CD4-positive, alpha-beta T cell (primary cell): ENCODE results near the gene MPRIP. TPM values are rescaled to one million over a fixed set of nuclear protein-coding genes. Genes with fewer than 3 reads are reported as not detected.

ENCODE experiments used
- ATAC-seq: fragments of 200-7000 bp; cut with Tn5 transposase; one replicate; pipeline ENCODE4 v1.10.0; 2022; ENCODE audit warnings: mild to moderate bottlenecking; ENCODE audit not compliant: poor library complexity
- CTCF ChIA-PET: fragments of 350-600 bp; sonication (Branson Sonifier 250); formaldehyde crosslinking; loops from one replicate; lab custom pipeline; 2021; ENCODE audit warnings: antibody characterized with exemption, inconsistent platforms; lab: Charles Lee
- POLR2A ChIA-PET: fragments of 350-600 bp; sonication (Branson Sonifier 250); formaldehyde crosslinking; loops from one replicate; lab custom pipeline; 2021; ENCODE audit warnings: antibody characterized with exemption, inconsistent platforms; lab: Charles Lee
- DNase-seq, 14 experiments: peaks; one replicate each; pipeline ENCODE4 v3.0.0-alpha.2; 2013 to 2020; ENCODE audit warnings: mixed read lengths in 2 of 14
- H3K27ac ChIP-seq, 2 donors: one replicate each; pipeline versions ENCODE4 v1.5.1 to v1.7.0; 2013; ENCODE audit warnings: low read length in 2 of 2, low read depth in 1 of 2, mild to moderate bottlenecking in 1 of 2
- H3K27me3 ChIP-seq, 2 experiments: 1 replicate in 1 of 2; 2 replicates in 1 of 2; pipeline versions ENCODE4 v1.6.1 to v1.7.0; 2013; ENCODE audit warnings: low read length in 2 of 2, control low read depth in 1 of 2, mild to moderate bottlenecking in 1 of 2, moderate library complexity in 1 of 2; ENCODE audit not compliant: insufficient read depth in 2 of 2, control insufficient read depth in 1 of 2
- H3K36me3 ChIP-seq: one replicate; pipeline ENCODE4 v1.6.1; 2013; ENCODE audit warnings: low read length, control low read depth; ENCODE audit not compliant: insufficient read depth
- H3K4me1 ChIP-seq: one replicate; pipeline ENCODE4 v1.6.1; 2013; ENCODE audit warnings: low read length, control low read depth; ENCODE audit not compliant: insufficient read depth
- H3K4me3 ChIP-seq: one replicate; pipeline ENCODE4 v1.5.1; 2013; ENCODE audit warnings: mild to moderate bottlenecking, low read length, moderate library complexity
- H3K9me3 ChIP-seq, 2 experiments: 1 replicate in 1 of 2; 2 replicates in 1 of 2; pipeline versions ENCODE4 v1.6.1 to v1.7.0; 2013; ENCODE audit warnings: low read length in 2 of 2, mild to moderate bottlenecking in 2 of 2, control low read depth in 1 of 2, moderate library complexity in 1 of 2; ENCODE audit not compliant: control insufficient read depth in 1 of 2, insufficient read depth in 1 of 2
- H3K27ac Mint-ChIP-seq: one replicate; pipeline ENCODE4 v1.8.0; 2020; ENCODE audit warnings: mixed read lengths
- H3K27me3 Mint-ChIP-seq: one replicate; pipeline ENCODE4 v1.8.0; 2021; ENCODE audit warnings: mixed read lengths
- H3K36me3 Mint-ChIP-seq: one replicate; pipeline ENCODE4 v1.8.0; 2021; ENCODE audit warnings: low read depth, mixed read lengths
- H3K4me1 Mint-ChIP-seq: one replicate; pipeline ENCODE4 v1.8.0; 2021; ENCODE audit warnings: low read depth, mixed read lengths
- H3K4me3 Mint-ChIP-seq: one replicate; pipeline ENCODE4 v1.8.0; 2020; ENCODE audit warnings: mild to moderate bottlenecking, mixed read lengths
- H3K9me3 Mint-ChIP-seq: one replicate; pipeline ENCODE4 v1.8.0; 2020; ENCODE audit warnings: mixed read lengths
- CTCF ChIP-seq: fragments of 200-600 bp; IDR thresholded peaks from one replicate; pipeline ENCODE4 v1.8.0; 2022; ENCODE audit warnings: antibody characterized with exemption, mild to moderate bottlenecking
- intact Hi-C, 2 experiments: fragments of 100-400 bp; cut with DNase I in 1 of 2; cut with micrococcal nuclease in 1 of 2; formaldehyde crosslinking; loops; one replicate each; pipeline versions ENCODE4 v1.15.1 to v1.9.0; 2023 to 2025; cut with DNase I, micrococcal nuclease
- total RNA-seq, 174 experiments: library from RNA in 2 of 174; stranded (reverse) in 2 of 174; gene quantifications; one replicate each; pipeline ENCODE4 v1.2.3 and lab custom pipeline; 2021 to 2026

The MPRIP gene
- total RNA-seq, 2 experiments from 2014 or later: 176 to 188 TPM

GRCh38 chr17:17043461-17044271 is 1.4 kb downstream of the MPRIP start:
- intact Hi-C loops: loop anchor here in 1 of 2 experiments (2.0 to 5.0 kb wide), 4 partner anchors 193 to 995 kb away; partner anchors contain the start of genes ATPAF2, COPS3, FLCN and GID4
- Mint-ChIP-seq H3K4me1 (peaks cover 63% of the 10 kb centered on the region), H3K9me3 (no peaks in the 10 kb centered on the region), H3K4me3 (peak overlapping the region; percentile 99), H3K36me3 (peaks cover 5% of the 10 kb centered on the region), H3K27ac (peak overlapping the region; percentile 93), H3K27me3 (no peaks in the 10 kb centered on the region)
- Histone ChIP-seq H3K9me3 (no peaks in the 10 kb centered on the region), H3K4me3 (peak overlapping the region; percentile 84), H3K4me1 (peaks cover 54% of the 10 kb centered on the region), H3K27ac (no peak overlapping the region), H3K36me3 (no peaks in the 10 kb centered on the region), H3K27me3 (no peaks in the 10 kb centered on the region)
- TF ChIP-seq CTCF: no peak
- ATAC-seq (no peak), DNase-seq (peak in 1 of 14 experiments; percentile 24)
- ChIA-PET POLR2A (interaction anchor here (0.7 to 0.8 kb wide), 2 partner anchors 76 to 139 kb away, joined by 3 read pairs; no protein-coding TSS in a partner anchor), CTCF (interaction anchor here (0.8 kb wide), 1 partner anchor 8 kb away, joined by 3 read pairs; no protein-coding TSS in a partner anchor)

GRCh38 chr17:17044846-17045561 is 2.7 kb downstream of the MPRIP start:
- Mint-ChIP-seq H3K4me3 (peak overlapping the region; percentile 99), H3K4me1 (peaks cover 72% of the 10 kb centered on the region), H3K27ac (peak overlapping the region; percentile 93), H3K27me3 (no peaks in the 10 kb centered on the region), H3K9me3 (no peaks in the 10 kb centered on the region), H3K36me3 (peaks cover 5% of the 10 kb centered on the region)
- H3K36me3 ChIP-seq: no peaks in the 10 kb centered on the region
- H3K9me3 ChIP-seq: no peaks in the 10 kb centered on the region
- H3K4me3 ChIP-seq: peak overlapping the region; percentile 84
- CTCF ChIA-PET: no interaction called here
- H3K27me3 ChIP-seq: no peaks in the 10 kb centered on the region
- no peak overlapping the region for H3K27ac ChIP-seq
- POLR2A ChIA-PET: no interaction called here
- ATAC-seq (no peak), DNase-seq (peak in 4 of 14 experiments; percentile 32 to 47 (median 46))
- peaks cover 54% of the 10 kb centered on the region for H3K4me1 ChIP-seq
- intact Hi-C loops: loop anchor here in 1 of 2 experiments (5.0 kb wide), 2 partner anchors 237 to 547 kb away; partner anchors contain the start of genes COPS3 and PEMT
- TF ChIP-seq CTCF: no peak

GRCh38 chr17:17048106-17048505 is 5.8 kb downstream of the MPRIP start:
- H3K4me1 Mint-ChIP-seq: peaks cover 90% of the 10 kb centered on the region
- peak in 1 of 14 experiments; percentile 4 for DNase-seq
- no peaks in the 10 kb centered on the region for H3K27me3 Mint-ChIP-seq
- H3K4me3 Mint-ChIP-seq: peak overlapping the region; percentile 38
- peaks cover 8% of the 10 kb centered on the region for H3K36me3 Mint-ChIP-seq
- H3K27me3 ChIP-seq: no peaks in the 10 kb centered on the region
- no peaks in the 10 kb centered on the region for H3K9me3 Mint-ChIP-seq
- ChIA-PET CTCF (no interaction called here), POLR2A (no interaction called here)
- no peaks in the 10 kb centered on the region for H3K9me3 ChIP-seq
- H3K27ac Mint-ChIP-seq: peak overlapping the region; percentile 18
- intact Hi-C loops: no loop called here
- no peak overlapping the region for H3K27ac ChIP-seq
- no peaks in the 10 kb centered on the region for H3K36me3 ChIP-seq
- peaks cover 68% of the 10 kb centered on the region for H3K4me1 ChIP-seq
- no peak for ATAC-seq
- TF ChIP-seq CTCF: no peak
- no peak overlapping the region for H3K4me3 ChIP-seq
